NCI-H2196 treated with DMSO at 0.1 percent for 48 hours (cell line): ENCODE data around the gene ARID3A.
"Not testable (repeated sequence)": the region's sequence is repeated elsewhere in the genome, so short reads cannot be mapped to it uniquely, and the experiment has no call there.

ENCODE experiments used
- DNase-seq: peaks from one replicate; lab custom pipeline; 2025; ENCODE audit not compliant: unreplicated experiment; lab: John Stamatoyannopoulos, UW

ARID3A gene

GRCh38 chr19:945401-946252 is 19.8 kb downstream of the ARID3A start:
- DNase-seq, result no peak

GRCh38 chr19:947090-947706 is 21.4 kb downstream of the ARID3A start:
- DNase-seq, result no peak

GRCh38 chr19:947707-948539 is 22.1 kb downstream of the ARID3A start:
- no peak for DNase-seq

GRCh38 chr19:948842-949496 is 23.1 kb downstream of the ARID3A start:
- DNase-seq, result no peak

GRCh38 chr19:950352-951066 is 24.7 kb downstream of the ARID3A start:
- DNase-seq, result no peak

GRCh38 chr19:952049-952679 is 26.3 kb downstream of the ARID3A start:
- no peak for DNase-seq

GRCh38 chr19:952680-953444 is 27.0 kb downstream of the ARID3A start:
- DNase-seq, result no peak

GRCh38 chr19:953445-954271 is 27.8 kb downstream of the ARID3A start:
- DNase-seq, result no peak

GRCh38 chr19:954272-954671 is 28.4 kb downstream of the ARID3A start:
- no peak for DNase-seq

- DNase-seq, result no peak
Observed at GRCh38 chr19:954672-955494, 29.0 kb downstream of the ARID3A start.

GRCh38 chr19:955803-956765 is 30.2 kb downstream of the ARID3A start:
- no peak for DNase-seq

GRCh38 chr19:956766-957440 is 31.1 kb downstream of the ARID3A start:
- DNase-seq, result no peak

GRCh38 chr19:957578-957977 is 31.7 kb downstream of the ARID3A start:
- not testable (repeated sequence) for DNase-seq

GRCh38 chr19:958967-959855 is 33.4 kb downstream of the ARID3A start:
- DNase-seq, result no peak

- DNase-seq, result no peak
Observed at GRCh38 chr19:960020-960419, 34.2 kb downstream of the ARID3A start.
